Measurements from ENCODE around the gene HHIPL1. TPM values are rescaled to one million over a fixed set of nuclear protein-coding genes. Genes with fewer than 3 reads are reported as not detected.

HHIPL1 gene
- total and polyA plus RNA-seq, 4 donors = 0.31 to 4.0 (median 1.1) TPM

GRCh38 chr14:99726538-99727095 lies 81.7 kb downstream of the HHIPL1 start:
- Histone ChIP-seq H3K27ac (ENCODE audit: low read depth in 1 of 2, low read length in 1 of 2) (no peak overlapping the region), H3K27me3 (ENCODE audit: control insufficient read depth in 3 of 3, insufficient read depth in 3 of 3, low read length in 2 of 3) (no peaks in the 10 kb centered on the region), H3K36me3 (ENCODE audit: control insufficient read depth in 4 of 4, insufficient read depth in 4 of 4, low read length in 4 of 4) (no peaks in the 10 kb centered on the region), H3K9ac (ENCODE audit: insufficient read depth in 1 of 2, low read length in 2 of 2) (no peak overlapping the region), H3K4me1 (ENCODE audit: control insufficient read depth in 5 of 5, insufficient read depth in 5 of 5, low read length in 5 of 5) (peaks cover 0 to 6% (median 0%) of the 10 kb centered on the region in 5 donors), H3K4me3 (no peak overlapping the region), H3K9me3 (ENCODE audit: control insufficient read depth in 4 of 4, insufficient read depth in 3 of 4, low read length in 3 of 4) (no peaks in the 10 kb centered on the region)
- ATAC-seq (ENCODE audit: insufficient read depth, low FRiP score) (no peak), DNase-seq (peak in 1 of 3 donors; percentile 11)
- no peak for TF ChIP-seq CTCF (IDR thresholded peaks at IDR 0.05; ENCODE audit: control extremely low read depth, extremely low read depth)
- 84% methylated on average over 23 to 26 of the region's 26 CpGs for WGBS, 2 donors

GRCh38 chr14:99727096-99727870 lies 82.4 kb downstream of the HHIPL1 start:
- no peak for ATAC-seq (ENCODE audit: insufficient read depth, low FRiP score)

GRCh38 chr14:99728231-99728920 lies 83.4 kb downstream of the HHIPL1 start:
- Histone ChIP-seq H3K27ac (ENCODE audit: low read depth in 1 of 2, low read length in 1 of 2) (no peak overlapping the region), H3K27me3 (ENCODE audit: control insufficient read depth in 3 of 3, insufficient read depth in 3 of 3, low read length in 2 of 3) (no peaks in the 10 kb centered on the region), H3K4me1 (ENCODE audit: control insufficient read depth in 5 of 5, insufficient read depth in 5 of 5, low read length in 5 of 5) (peaks cover 0 to 15% (median 11%) of the 10 kb centered on the region in 5 donors), H3K9ac (ENCODE audit: insufficient read depth in 1 of 2, low read length in 2 of 2) (no peak overlapping the region), H3K4me3 (no peak overlapping the region), H3K9me3 (ENCODE audit: control insufficient read depth in 4 of 4, insufficient read depth in 3 of 4, low read length in 3 of 4) (no peaks in the 10 kb centered on the region), H3K36me3 (ENCODE audit: control insufficient read depth in 4 of 4, insufficient read depth in 4 of 4, low read length in 4 of 4) (no peaks in the 10 kb centered on the region)
- WGBS, 2 donors = 90% methylated on average over 16 of the region's 16 CpGs
- ATAC-seq (ENCODE audit: insufficient read depth, low FRiP score) = no peak
- TF ChIP-seq CTCF (IDR thresholded peaks at IDR 0.05; ENCODE audit: control extremely low read depth, extremely low read depth) = no peak
- DNase-seq = no peak

More at GRCh38 chr14:99727096-99727870, 82.4 kb downstream of the HHIPL1 start:
- H3K36me3 ChIP-seq (ENCODE audit: control insufficient read depth in 4 of 4, insufficient read depth in 4 of 4, low read length in 4 of 4) = no peaks in the 10 kb centered on the region
- H3K9ac ChIP-seq (ENCODE audit: insufficient read depth in 1 of 2, low read length in 2 of 2) = no peak overlapping the region
- DNase-seq = peak in 1 of 3 donors; percentile 6
- no peaks in the 10 kb centered on the region for H3K27me3 ChIP-seq (ENCODE audit: control insufficient read depth in 3 of 3, insufficient read depth in 3 of 3, low read length in 2 of 3)
- TF ChIP-seq CTCF (IDR thresholded peaks at IDR 0.05; ENCODE audit: control extremely low read depth, extremely low read depth) = no peak
- WGBS, 2 donors = 93 to 94% methylated on average over 25 of the region's 25 CpGs
- peaks cover 0 to 12% (median 4%) of the 10 kb centered on the region in 5 donors for H3K4me1 ChIP-seq (ENCODE audit: control insufficient read depth in 5 of 5, insufficient read depth in 5 of 5, low read length in 5 of 5)
- H3K4me3 ChIP-seq = no peak overlapping the region
- H3K27ac ChIP-seq (ENCODE audit: low read depth in 1 of 2, low read length in 1 of 2) = no peak overlapping the region
- H3K9me3 ChIP-seq (ENCODE audit: control insufficient read depth in 4 of 4, insufficient read depth in 3 of 4, low read length in 3 of 4) = no peaks in the 10 kb centered on the region
